K562 (cell line): Measurements from ENCODE around the gene TBXAS1. TPM values are rescaled to one million over a fixed set of nuclear protein-coding genes. Genes with fewer than 3 reads are reported as not detected.

Experiments used
- ARNT ChIP-seq, 2 experiments: fragments of 450-650 bp; IDR thresholded peaks; 2 replicates each; pipeline ENCODE4 v1.6.1; 2016; ENCODE audit warnings: mild to moderate bottlenecking in 1 of 2
- GABPA ChIP-seq: fragments of 200-800 bp; sonication (Bioruptor generic); conservative IDR thresholded peaks from 2 replicates; pipeline ENCODE4 v1.6.1; 2016; ENCODE audit warnings: low read depth, missing genetic modification characterization, missing compliant biosample characterization
- GTF2F1 ChIP-seq: IDR thresholded peaks from 2 replicates; pipeline ENCODE4 v1.6.1; 2011; ENCODE audit warnings: low read depth, low read length, improper control_type of control experiment
- KLF10 ChIP-seq: fragments of 250-450 bp; sonication (Bioruptor Pico); IDR thresholded peaks from 2 replicates; pipeline ENCODE4 v1.6.1; 2021; ENCODE audit warnings: matching md5 sums
- OTX1 ChIP-seq: fragments of 450-650 bp; formaldehyde crosslinking; IDR thresholded peaks from 2 replicates; pipeline ENCODE4 v1.4.0; 2022; ENCODE audit warnings: mild to moderate bottlenecking
- RAD21 ChIP-seq, 2 experiments: fragments of 250-450 bp in 1 of 2; fragments of 450-650 bp in 1 of 2; sonication (Bioruptor Pico) in 1 of 2; formaldehyde crosslinking in 1 of 2; IDR thresholded peaks in 1 of 2; conservative IDR thresholded peaks in 1 of 2; 2 replicates each; pipeline versions ENCODE4 v1.4.0 to v1.8.0; 2020 to 2022; ENCODE audit warnings: mild to moderate bottlenecking in 2 of 2, moderate library complexity in 1 of 2
- SRSF7 ChIP-seq: fragments of 200-400 bp; formaldehyde crosslinking; optimal IDR thresholded peaks from 2 replicates; pipeline ENCODE3; 2017; ENCODE audit warnings: mild to moderate bottlenecking, low read depth, low read length
- TGIF2 ChIP-seq: sonication (generic); formaldehyde crosslinking; IDR thresholded peaks from 2 replicates; pipeline ENCODE4 v1.8.1; 2022; ENCODE audit warnings: mild to moderate bottlenecking, missing genetic modification reagents, moderate library complexity
- ZNF134 ChIP-seq: fragments of 250-450 bp; sonication (Bioruptor Pico); conservative IDR thresholded peaks from 2 replicates; pipeline ENCODE4 v1.4.0; 2020
- ZNF143 ChIP-seq: sonication (generic); formaldehyde crosslinking; IDR thresholded peaks from 2 replicates; pipeline ENCODE4 v1.9.0; 2022; ENCODE audit warnings: mild to moderate bottlenecking, missing genetic modification reagents
- ZNF184 ChIP-seq: sonication (generic); formaldehyde crosslinking; IDR thresholded peaks from 2 replicates; pipeline ENCODE4 v1.5.0; 2020; ENCODE audit warnings: missing genetic modification reagents
- ZNF263 ChIP-seq: sonication (generic); formaldehyde crosslinking; IDR thresholded peaks from 2 replicates; pipeline ENCODE4 v1.8.0; 2022; ENCODE audit warnings: mild to moderate bottlenecking, missing genetic modification reagents, borderline replicate concordance
- polyA plus RNA-seq, 8 experiments: library from polyadenylated mRNA; depleted of rRNA in 4 of 8; stranded (reverse) in 5 of 8; unstranded in 3 of 8; fragments of >200 nt; fragmentation: Nextera tagmentation in 2 of 8; fragmentation: Illumina TruSeq in 1 of 8; extraction: Ambion mirVana in 2 of 8; extraction: Trizol in 1 of 8; gene quantifications; 2 replicates each; pipeline versions ENCODE4 v1.2.1 to v1.2.3, GENCODE V29; 2011 to 2014; ENCODE audit warnings: inconsistent platforms in 1 of 8, missing spikeins in 1 of 8
- total RNA-seq, 7 experiments: library from RNA; depleted of rRNA in 6 of 7; stranded (reverse); fragments of >200 nt in 6 of 7; fragmentation: Illumina TruSeq in 2 of 7; extraction: Trizol in 2 of 7; gene quantifications; 2 replicates each; pipeline versions ENCODE4 v1.2.1 to v1.2.3, GENCODE V29; 2011 to 2021; ENCODE audit warnings: low replicate concordance in 1 of 7
- TF ChIP-seq, protein P1 (sequence below): fragments of 450-650 bp; IDR thresholded peaks from 2 replicates; pipeline ENCODE4 v1.6.1; 2018; ENCODE audit warnings: mild to moderate bottlenecking, low read depth; ENCODE audit not compliant: partially characterized antibody
- TF ChIP-seq, protein P2 (sequence below): fragments of 450-650 bp; conservative IDR thresholded peaks from 2 replicates; pipeline ENCODE4 v1.6.1; 2016; ENCODE audit warnings: missing genetic modification characterization, low read depth, mild to moderate bottlenecking, control low read depth, missing compliant biosample characterization
- TF ChIP-seq, protein P3 (sequence below): fragments of 150-350 bp; conservative IDR thresholded peaks from 2 replicates; pipeline ENCODE4 v1.6.1; 2014; ENCODE audit warnings: low read length
- TF ChIP-seq, protein P4 (sequence below): fragments of 450-650 bp; formaldehyde crosslinking; IDR thresholded peaks from 2 replicates; pipeline ENCODE4 v1.4.0; 2020; ENCODE audit warnings: mild to moderate bottlenecking
- TF ChIP-seq, protein P5 (sequence below): fragments of 250-450 bp; sonication (Bioruptor Pico); IDR thresholded peaks from 2 replicates; pipeline ENCODE4 v1.6.1; 2021; ENCODE audit warnings: mild to moderate bottlenecking
- TF ChIP-seq, protein P6 (sequence below): IDR thresholded peaks from 2 replicates; pipeline ENCODE4 v1.6.1; 2012; ENCODE audit warnings: low read depth, low read length, improper control_type of control experiment, borderline replicate concordance

The TBXAS1 gene
- total and polyA plus RNA-seq, 9 of the 15 experiments (the other 6 are each of a cell fraction or from before 2014, with no cell fraction given): 1.1 to 8.3 (median 1.9) TPM

DNA sequence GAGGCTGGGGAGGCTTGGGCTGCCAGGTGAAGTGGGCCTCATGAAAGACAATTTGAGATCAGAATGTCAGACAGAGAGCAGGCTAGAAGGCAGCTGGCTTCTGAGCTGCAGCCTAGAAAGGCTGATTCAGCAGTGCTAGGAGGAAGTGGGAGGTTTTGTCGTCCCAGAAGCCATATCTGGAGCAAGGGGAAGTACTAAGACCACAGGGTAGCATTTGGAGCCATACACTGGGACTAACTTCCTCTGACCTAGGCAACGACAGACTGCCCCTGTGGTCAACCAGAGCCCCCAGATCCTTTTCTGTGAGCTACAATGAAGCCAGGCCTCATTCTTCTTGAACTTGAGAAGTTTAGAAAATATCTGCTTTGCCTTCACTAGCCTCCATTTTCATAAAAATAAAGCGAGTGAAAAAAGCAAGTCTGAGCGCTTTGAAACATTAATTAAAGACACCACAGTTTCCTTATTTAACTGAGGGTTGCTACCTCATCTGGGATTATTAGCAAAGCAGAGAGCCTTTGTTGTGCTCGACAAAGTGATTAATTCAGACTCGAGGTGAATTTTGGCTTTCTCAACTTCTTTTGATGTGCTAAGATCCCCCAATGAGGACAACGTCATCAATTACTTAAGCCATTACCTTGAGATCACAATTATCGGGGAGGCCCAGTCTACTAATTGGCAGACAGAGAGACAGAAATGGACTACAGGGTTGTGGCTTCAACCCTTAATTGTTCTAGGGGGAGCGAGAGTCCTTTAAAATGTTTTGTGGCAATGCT is 26.6 kb downstream of the TBXAS1 start (continued):
- TF ChIP-seq GABPA: peak; percentile 72
- no peak for TF ChIP-seq OTX1
- no peak for TF ChIP-seq KLF10 (CRISPR knock-in tag)
- TF ChIP-seq, protein P1, sequence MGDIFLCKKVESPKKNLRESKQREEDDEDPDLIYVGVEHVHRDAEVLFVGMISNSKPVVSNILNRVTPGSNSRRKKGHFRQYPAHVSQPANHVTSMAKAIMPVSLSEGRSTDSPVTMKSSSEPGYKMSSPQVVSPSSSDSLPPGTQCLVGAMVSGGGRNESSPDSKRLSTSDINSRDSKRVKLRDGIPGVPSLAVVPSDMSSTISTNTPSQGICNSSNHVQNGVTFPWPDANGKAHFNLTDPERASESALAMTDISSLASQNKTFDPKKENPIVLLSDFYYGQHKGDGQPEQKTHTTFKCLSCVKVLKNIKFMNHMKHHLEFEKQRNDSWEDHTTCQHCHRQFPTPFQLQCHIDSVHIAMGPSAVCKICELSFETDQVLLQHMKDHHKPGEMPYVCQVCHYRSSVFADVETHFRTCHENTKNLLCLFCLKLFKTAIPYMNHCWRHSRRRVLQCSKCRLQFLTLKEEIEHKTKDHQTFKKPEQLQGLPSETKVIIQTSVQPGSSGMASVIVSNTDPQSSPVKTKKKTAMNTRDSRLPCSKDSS: no peak
- TF ChIP-seq ZNF134 (CRISPR knock-in tag): no peak
- no peak for TF ChIP-seq ZNF184 (CRISPR knock-in tag)
- no peak for TF ChIP-seq RAD21 (CRISPR knock-in tag; conservative IDR thresholded peaks at IDR 0.05 in 1 of 2, IDR thresholded peaks at IDR 0.05 in 1 of 2)
- TF ChIP-seq ZNF263 (CRISPR knock-in tag): no peak; the same call in 1 of the 2 replicates
- TF ChIP-seq GTF2F1: no peak
- no peak for TF ChIP-seq SRSF7
- TF ChIP-seq, protein P2, sequence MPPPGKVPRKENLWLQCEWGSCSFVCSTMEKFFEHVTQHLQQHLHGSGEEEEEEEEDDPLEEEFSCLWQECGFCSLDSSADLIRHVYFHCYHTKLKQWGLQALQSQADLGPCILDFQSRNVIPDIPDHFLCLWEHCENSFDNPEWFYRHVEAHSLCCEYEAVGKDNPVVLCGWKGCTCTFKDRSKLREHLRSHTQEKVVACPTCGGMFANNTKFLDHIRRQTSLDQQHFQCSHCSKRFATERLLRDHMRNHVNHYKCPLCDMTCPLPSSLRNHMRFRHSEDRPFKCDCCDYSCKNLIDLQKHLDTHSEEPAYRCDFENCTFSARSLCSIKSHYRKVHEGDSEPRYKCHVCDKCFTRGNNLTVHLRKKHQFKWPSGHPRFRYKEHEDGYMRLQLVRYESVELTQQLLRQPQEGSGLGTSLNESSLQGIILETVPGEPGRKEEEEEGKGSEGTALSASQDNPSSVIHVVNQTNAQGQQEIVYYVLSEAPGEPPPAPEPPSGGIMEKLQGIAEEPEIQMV (tag): no peak
- no peak for TF ChIP-seq TGIF2 (CRISPR knock-in tag)
- TF ChIP-seq, protein P3, sequence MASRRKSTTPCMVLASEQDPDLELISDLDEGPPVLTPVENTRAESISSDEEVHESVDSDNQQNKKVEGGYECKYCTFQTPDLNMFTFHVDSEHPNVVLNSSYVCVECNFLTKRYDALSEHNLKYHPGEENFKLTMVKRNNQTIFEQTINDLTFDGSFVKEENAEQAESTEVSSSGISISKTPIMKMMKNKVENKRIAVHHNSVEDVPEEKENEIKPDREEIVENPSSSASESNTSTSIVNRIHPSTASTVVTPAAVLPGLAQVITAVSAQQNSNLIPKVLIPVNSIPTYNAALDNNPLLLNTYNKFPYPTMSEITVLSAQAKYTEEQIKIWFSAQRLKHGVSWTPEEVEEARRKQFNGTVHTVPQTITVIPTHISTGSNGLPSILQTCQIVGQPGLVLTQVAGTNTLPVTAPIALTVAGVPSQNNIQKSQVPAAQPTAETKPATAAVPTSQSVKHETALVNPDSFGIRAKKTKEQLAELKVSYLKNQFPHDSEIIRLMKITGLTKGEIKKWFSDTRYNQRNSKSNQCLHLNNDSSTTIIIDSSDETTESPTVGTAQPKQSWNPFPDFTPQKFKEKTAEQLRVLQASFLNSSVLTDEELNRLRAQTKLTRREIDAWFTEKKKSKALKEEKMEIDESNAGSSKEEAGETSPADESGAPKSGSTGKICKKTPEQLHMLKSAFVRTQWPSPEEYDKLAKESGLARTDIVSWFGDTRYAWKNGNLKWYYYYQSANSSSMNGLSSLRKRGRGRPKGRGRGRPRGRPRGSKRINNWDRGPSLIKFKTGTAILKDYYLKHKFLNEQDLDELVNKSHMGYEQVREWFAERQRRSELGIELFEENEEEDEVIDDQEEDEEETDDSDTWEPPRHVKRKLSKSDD: no peak
- TF ChIP-seq ZNF143 (CRISPR knock-in tag): no peak
- TF ChIP-seq, protein P4, sequence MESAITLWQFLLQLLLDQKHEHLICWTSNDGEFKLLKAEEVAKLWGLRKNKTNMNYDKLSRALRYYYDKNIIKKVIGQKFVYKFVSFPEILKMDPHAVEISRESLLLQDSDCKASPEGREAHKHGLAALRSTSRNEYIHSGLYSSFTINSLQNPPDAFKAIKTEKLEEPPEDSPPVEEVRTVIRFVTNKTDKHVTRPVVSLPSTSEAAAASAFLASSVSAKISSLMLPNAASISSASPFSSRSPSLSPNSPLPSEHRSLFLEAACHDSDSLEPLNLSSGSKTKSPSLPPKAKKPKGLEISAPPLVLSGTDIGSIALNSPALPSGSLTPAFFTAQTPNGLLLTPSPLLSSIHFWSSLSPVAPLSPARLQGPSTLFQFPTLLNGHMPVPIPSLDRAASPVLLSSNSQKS (CRISPR knock-in tag): no peak
- TF ChIP-seq, protein P5, sequence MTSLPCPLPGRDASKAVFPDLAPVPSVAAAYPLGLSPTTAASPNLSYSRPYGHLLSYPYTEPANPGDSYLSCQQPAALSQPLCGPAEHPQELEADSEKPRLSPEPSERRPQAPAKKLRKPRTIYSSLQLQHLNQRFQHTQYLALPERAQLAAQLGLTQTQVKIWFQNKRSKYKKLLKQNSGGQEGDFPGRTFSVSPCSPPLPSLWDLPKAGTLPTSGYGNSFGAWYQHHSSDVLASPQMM: no peak
- TF ChIP-seq, protein P6, sequence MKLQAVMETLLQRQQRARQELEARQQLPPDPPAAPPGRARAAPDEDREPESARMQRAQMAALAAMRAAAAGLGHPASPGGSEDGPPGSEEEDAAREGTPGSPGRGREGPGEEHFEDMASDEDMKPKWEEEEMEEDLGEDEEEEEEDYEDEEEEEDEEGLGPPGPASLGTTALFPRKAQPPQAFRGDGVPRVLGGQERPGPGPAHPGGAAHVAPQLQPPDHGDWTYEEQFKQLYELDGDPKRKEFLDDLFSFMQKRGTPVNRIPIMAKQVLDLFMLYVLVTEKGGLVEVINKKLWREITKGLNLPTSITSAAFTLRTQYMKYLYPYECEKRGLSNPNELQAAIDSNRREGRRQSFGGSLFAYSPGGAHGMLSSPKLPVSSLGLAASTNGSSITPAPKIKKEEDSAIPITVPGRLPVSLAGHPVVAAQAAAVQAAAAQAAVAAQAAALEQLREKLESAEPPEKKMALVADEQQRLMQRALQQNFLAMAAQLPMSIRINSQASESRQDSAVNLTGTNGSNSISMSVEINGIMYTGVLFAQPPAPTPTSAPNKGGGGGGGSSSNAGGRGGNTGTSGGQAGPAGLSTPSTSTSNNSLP: no peak
- TF ChIP-seq ARNT (IDR thresholded peaks at IDR 0.05): no peak
